SK-N-SH treated with all-trans-retinoic acid at 6 μM for 48 hours (cell line): ENCODE measurements around the gene BAX.
A peak's percentile ranks its signal among the peaks of the same experiment; 100 is the strongest.

Experiments used
- ATAC-seq: fragments of 200-7000 bp; cut with Tn5 transposase; 3 replicates; pipeline ENCODE4 v1.9.1; 2020; ENCODE audit warnings: mild to moderate bottlenecking, moderate library complexity
- ARNTL ChIP-seq: fragments of 450-650 bp; formaldehyde crosslinking; IDR thresholded peaks from 2 replicates; pipeline ENCODE4 v1.5.0; 2020; ENCODE audit warnings: low read depth, mild to moderate bottlenecking, moderate library complexity, borderline replicate concordance
- BACH2 ChIP-seq: fragments of 250-450 bp; sonication (Bioruptor Pico); IDR thresholded peaks from 2 replicates; pipeline ENCODE4 v1.9.0; 2021; ENCODE audit warnings: mild to moderate bottlenecking, borderline replicate concordance
- CSDC2 ChIP-seq: fragments of 250-450 bp; sonication (Bioruptor Pico); IDR thresholded peaks from 2 replicates; pipeline ENCODE4 v1.5.0; 2020; ENCODE audit warnings: mild to moderate bottlenecking, moderate library complexity
- ESRRG ChIP-seq: fragments of 250-450 bp; sonication (Bioruptor Pico); IDR thresholded peaks from 2 replicates; pipeline ENCODE4 v1.6.1; 2021; ENCODE audit warnings: mild to moderate bottlenecking
- ISL1 ChIP-seq: fragments of 250-450 bp; sonication (Bioruptor Pico); IDR thresholded peaks from 2 replicates; pipeline ENCODE4 v2.1.2; 2022; ENCODE audit warnings: mild to moderate bottlenecking, moderate library complexity
- OSR1 ChIP-seq: fragments of 250-450 bp; sonication (Bioruptor Pico); IDR thresholded peaks from 2 replicates; pipeline ENCODE4 v1.8.0; 2022; ENCODE audit warnings: moderate library complexity, mild to moderate bottlenecking, inconsistent platforms
- PPARA ChIP-seq: fragments of 250-450 bp; sonication (Bioruptor Pico); IDR thresholded peaks from 2 replicates; pipeline ENCODE4 v1.5.0; 2020; ENCODE audit warnings: mild to moderate bottlenecking, borderline replicate concordance
- SNAI2 ChIP-seq: fragments of 250-450 bp; sonication (Bioruptor Pico); IDR thresholded peaks from 2 replicates; pipeline ENCODE4 v1.5.0; 2020; ENCODE audit warnings: mild to moderate bottlenecking, moderate library complexity
- TCF4 ChIP-seq: fragments of 250-450 bp; sonication (Bioruptor Pico); IDR thresholded peaks from 2 replicates; pipeline ENCODE4 v1.8.0; 2021; ENCODE audit warnings: mild to moderate bottlenecking, moderate library complexity, borderline replicate concordance
- TOX ChIP-seq: fragments of 250-450 bp; sonication (Bioruptor Pico); IDR thresholded peaks from 2 replicates; pipeline ENCODE4 v1.8.0; 2021; ENCODE audit warnings: mild to moderate bottlenecking, moderate library complexity, borderline replicate concordance
- ZC3H10 ChIP-seq: fragments of 250-450 bp; sonication (Bioruptor Pico); IDR thresholded peaks from 2 replicates; pipeline ENCODE4 v1.5.1; 2021; ENCODE audit warnings: mild to moderate bottlenecking, moderate library complexity
- ZFP30 ChIP-seq: fragments of 450-650 bp; formaldehyde crosslinking; IDR thresholded peaks from 2 replicates; pipeline ENCODE4 v1.5.0; 2022; ENCODE audit warnings: mild to moderate bottlenecking, moderate library complexity
- ZNF565 ChIP-seq: fragments of 450-650 bp; formaldehyde crosslinking; conservative IDR thresholded peaks from 2 replicates; pipeline ENCODE4 v1.5.0; 2020; ENCODE audit warnings: low read depth, mild to moderate bottlenecking, moderate library complexity
- ZNF70 ChIP-seq: fragments of 450-650 bp; formaldehyde crosslinking; IDR thresholded peaks from 2 replicates; pipeline ENCODE4 v1.5.0; 2020; ENCODE audit warnings: mild to moderate bottlenecking, moderate library complexity
- ZNF8 ChIP-seq: fragments of 450-650 bp; formaldehyde crosslinking; IDR thresholded peaks from 2 replicates; pipeline ENCODE4 v1.5.0; 2020; ENCODE audit warnings: mild to moderate bottlenecking, moderate library complexity
- TF ChIP-seq, protein P1 (sequence below): fragments of 250-450 bp; sonication (Bioruptor Pico); IDR thresholded peaks from 2 replicates; pipeline ENCODE4 v1.8.0; 2020; ENCODE audit warnings: mild to moderate bottlenecking, moderate library complexity, borderline replicate concordance
- TF ChIP-seq, protein P2 (sequence below): fragments of 250-450 bp; sonication (Bioruptor Pico); IDR thresholded peaks from 2 replicates; pipeline ENCODE4 v1.8.0; 2021; ENCODE audit warnings: low read depth, mild to moderate bottlenecking, moderate library complexity, borderline replicate concordance
- TF ChIP-seq, protein P3 (sequence below): fragments of 250-450 bp; sonication (Bioruptor Pico); IDR thresholded peaks from 2 replicates; pipeline ENCODE4 v1.5.1; 2020; ENCODE audit warnings: low read depth, mild to moderate bottlenecking, moderate library complexity
- TF ChIP-seq, protein P4 (sequence below): fragments of 250-450 bp; sonication (Bioruptor Pico); IDR thresholded peaks from 2 replicates; pipeline ENCODE4 v1.5.0; 2020; ENCODE audit warnings: mild to moderate bottlenecking, moderate library complexity
- TF ChIP-seq, protein P5 (sequence below): fragments of 250-450 bp; sonication (Bioruptor Pico); IDR thresholded peaks from 2 replicates; pipeline ENCODE4 v1.5.1; 2021; ENCODE audit warnings: mild to moderate bottlenecking, moderate library complexity

The BAX gene

DNA sequence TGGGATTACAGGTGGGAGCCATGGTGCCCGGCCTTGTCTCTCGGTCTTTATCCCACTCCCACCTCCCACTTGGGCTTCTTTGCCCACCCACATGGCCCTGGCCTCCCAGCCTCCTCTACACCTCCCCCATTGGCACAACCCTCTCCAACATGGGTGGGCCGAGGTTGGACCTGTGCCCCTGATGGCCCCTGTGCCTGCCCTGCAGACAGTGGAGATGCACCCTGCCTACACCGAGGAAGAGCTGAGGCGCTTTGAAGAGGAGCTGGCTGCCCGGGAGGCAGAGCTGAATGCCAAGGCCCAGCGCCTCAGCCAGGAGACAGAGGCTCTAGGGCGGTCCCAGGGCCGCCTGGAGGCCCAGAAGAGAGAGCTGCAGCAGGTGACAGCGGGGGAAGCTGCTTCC lies 33.7 kb upstream of the BAX start (continued):
- TF ChIP-seq TCF4: no peak
- no peak for TF ChIP-seq BACH2 (CRISPR knock-in tag)
- no peak for TF ChIP-seq ZFP30 (CRISPR knock-in tag)

DNA sequence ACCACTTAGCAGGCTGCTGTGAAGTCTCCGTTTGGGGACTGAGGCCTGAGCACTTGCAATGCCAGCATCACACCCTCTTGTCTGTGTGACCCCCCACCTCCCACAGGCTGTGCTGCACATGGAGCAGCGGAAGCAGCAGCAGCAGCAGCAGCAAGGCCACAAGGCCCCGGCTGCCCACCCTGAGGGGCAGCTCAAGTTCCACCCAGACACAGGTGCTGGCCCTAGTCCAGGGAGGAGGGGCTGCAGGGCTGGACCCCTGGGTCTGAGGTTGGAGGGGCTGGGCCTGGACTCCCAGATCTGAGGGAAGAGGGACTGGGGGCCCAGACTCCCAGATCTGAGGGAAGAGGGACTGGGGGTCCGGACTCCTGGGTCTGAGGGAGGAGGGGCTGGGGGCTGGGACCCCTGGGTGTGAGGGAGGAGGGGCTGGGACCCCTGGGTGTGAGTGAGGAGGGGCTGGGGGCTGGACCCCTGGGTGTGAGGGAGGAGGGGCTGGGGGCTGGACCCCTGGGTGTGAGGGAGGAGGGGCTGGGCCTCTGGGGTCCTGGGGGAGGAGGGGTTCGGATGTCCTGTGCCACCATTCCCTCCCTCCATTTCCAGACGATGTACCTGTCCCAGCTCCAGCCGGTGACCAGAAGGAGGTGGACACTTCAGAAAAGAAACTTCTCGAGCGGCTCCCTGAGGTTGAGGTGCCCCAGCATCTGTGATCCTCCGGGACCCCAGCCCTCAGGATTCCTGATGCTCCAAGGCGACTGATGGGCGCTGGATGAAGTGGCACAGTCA lies 32.8 kb upstream of the BAX start:
- TF ChIP-seq, protein P1, sequence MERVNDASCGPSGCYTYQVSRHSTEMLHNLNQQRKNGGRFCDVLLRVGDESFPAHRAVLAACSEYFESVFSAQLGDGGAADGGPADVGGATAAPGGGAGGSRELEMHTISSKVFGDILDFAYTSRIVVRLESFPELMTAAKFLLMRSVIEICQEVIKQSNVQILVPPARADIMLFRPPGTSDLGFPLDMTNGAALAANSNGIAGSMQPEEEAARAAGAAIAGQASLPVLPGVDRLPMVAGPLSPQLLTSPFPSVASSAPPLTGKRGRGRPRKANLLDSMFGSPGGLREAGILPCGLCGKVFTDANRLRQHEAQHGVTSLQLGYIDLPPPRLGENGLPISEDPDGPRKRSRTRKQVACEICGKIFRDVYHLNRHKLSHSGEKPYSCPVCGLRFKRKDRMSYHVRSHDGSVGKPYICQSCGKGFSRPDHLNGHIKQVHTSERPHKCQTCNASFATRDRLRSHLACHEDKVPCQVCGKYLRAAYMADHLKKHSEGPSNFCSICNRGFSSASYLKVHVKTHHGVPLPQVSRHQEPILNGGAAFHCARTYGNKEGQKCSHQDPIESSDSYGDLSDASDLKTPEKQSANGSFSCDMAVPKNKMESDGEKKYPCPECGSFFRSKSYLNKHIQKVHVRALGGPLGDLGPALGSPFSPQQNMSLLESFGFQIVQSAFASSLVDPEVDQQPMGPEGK (CRISPR knock-in tag): no peak
- no peak for TF ChIP-seq ESRRG (CRISPR knock-in tag)
- TF ChIP-seq ZNF8: no peak
- no peak for TF ChIP-seq PPARA (CRISPR knock-in tag)
- TF ChIP-seq, all 23 proteins: peak for 0
- ATAC-seq: no peak

DNA sequence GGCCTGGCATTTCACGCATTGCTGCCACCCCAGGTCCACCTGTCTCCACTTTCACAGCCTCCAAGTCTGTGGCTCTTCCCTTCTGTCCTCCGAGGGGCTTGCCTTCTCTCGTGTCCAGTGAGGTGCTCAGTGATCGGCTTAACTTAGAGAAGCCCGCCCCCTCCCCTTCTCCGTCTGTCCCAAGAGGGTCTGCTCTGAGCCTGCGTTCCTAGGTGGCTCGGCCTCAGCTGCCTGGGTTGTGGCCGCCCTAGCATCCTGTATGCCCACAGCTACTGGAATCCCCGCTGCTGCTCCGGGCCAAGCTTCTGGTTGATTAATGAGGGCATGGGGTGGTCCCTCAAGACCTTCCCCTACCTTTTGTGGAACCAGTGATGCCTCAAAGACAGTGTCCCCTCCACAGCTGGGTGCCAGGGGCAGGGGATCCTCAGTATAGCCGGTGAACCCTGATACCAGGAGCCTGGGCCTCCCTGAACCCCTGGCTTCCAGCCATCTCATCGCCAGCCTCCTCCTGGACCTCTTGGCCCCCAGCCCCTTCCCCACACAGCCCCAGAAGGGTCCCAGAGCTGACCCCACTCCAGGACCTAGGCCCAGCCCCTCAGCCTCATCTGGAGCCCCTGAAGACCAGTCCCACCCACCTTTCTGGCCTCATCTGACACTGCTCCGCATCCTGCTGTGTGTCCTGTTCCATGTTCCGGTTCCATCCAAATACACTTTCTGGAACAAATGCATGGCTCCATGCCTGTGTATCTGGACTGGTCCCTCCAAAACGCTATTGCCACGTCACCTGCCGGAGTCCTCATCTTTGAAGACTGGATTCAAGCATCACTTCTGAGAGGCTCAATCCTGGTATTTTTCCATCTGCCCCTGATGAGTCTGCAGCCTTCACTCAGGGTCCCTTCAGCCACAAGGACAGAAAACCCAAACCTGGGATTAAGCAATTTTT lies 31.9 kb upstream of the BAX start:
- ATAC-seq: no peak
- TF ChIP-seq ARNTL (CRISPR knock-in tag) (no peak), PPARA (CRISPR knock-in tag) (no peak), ZFP30 (CRISPR knock-in tag) (no peak)
- TF ChIP-seq, protein P1 (CRISPR knock-in tag): no peak
- TF ChIP-seq, protein P2, sequence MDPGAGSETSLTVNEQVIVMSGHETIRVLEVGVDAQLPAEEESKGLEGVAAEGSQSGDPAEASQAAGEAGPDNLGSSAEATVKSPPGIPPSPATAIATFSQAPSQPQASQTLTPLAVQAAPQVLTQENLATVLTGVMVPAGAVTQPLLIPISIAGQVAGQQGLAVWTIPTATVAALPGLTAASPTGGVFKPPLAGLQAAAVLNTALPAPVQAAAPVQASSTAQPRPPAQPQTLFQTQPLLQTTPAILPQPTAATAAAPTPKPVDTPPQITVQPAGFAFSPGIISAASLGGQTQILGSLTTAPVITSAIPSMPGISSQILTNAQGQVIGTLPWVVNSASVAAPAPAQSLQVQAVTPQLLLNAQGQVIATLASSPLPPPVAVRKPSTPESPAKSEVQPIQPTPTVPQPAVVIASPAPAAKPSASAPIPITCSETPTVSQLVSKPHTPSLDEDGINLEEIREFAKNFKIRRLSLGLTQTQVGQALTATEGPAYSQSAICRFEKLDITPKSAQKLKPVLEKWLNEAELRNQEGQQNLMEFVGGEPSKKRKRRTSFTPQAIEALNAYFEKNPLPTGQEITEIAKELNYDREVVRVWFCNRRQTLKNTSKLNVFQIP (CRISPR knock-in tag): no peak

DNA sequence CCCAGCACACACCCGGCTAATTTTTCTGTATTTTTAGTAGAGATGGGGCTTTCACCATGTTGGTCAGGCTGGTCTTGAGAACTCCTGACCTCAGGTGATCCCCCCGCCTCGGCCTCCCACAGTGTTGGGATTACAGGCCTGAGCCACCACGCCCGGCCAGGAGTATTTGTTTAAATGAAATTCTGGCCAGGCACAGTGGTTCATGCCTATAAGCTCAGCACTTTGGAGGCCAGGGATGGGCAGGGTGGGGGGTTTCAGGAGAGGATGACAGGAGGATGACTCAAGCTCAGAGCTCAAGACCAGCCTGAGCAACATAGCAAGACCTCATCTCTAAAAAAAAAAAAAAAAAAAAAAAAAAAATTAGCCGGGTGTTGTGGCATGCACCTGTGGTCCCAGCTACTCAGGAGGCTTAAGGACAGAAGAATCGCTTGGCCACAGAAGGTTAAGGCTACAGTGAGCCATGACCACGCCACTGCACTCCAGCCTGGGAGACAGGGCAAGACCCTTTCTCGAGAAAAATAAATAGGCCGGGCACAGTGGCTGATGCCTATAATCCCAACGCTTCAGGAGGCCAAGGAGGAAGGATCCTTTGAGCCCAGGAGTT lies 29.3 kb upstream of the BAX start:
- peak; percentile 77 for ATAC-seq
- TF ChIP-seq CSDC2 (CRISPR knock-in tag): no peak
- TF ChIP-seq, protein P3, sequence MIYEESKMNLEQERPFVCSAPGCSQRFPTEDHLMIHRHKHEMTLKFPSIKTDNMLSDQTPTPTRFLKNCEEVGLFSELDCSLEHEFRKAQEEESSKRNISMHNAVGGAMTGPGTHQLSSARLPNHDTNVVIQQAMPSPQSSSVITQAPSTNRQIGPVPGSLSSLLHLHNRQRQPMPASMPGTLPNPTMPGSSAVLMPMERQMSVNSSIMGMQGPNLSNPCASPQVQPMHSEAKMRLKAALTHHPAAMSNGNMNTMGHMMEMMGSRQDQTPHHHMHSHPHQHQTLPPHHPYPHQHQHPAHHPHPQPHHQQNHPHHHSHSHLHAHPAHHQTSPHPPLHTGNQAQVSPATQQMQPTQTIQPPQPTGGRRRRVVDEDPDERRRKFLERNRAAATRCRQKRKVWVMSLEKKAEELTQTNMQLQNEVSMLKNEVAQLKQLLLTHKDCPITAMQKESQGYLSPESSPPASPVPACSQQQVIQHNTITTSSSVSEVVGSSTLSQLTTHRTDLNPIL (CRISPR knock-in tag): no peak
- TF ChIP-seq ZFP30 (CRISPR knock-in tag): no peak
- TF ChIP-seq, protein P2 (CRISPR knock-in tag): no peak
- no peak for TF ChIP-seq SNAI2 (CRISPR knock-in tag)
- TF ChIP-seq, protein P4, sequence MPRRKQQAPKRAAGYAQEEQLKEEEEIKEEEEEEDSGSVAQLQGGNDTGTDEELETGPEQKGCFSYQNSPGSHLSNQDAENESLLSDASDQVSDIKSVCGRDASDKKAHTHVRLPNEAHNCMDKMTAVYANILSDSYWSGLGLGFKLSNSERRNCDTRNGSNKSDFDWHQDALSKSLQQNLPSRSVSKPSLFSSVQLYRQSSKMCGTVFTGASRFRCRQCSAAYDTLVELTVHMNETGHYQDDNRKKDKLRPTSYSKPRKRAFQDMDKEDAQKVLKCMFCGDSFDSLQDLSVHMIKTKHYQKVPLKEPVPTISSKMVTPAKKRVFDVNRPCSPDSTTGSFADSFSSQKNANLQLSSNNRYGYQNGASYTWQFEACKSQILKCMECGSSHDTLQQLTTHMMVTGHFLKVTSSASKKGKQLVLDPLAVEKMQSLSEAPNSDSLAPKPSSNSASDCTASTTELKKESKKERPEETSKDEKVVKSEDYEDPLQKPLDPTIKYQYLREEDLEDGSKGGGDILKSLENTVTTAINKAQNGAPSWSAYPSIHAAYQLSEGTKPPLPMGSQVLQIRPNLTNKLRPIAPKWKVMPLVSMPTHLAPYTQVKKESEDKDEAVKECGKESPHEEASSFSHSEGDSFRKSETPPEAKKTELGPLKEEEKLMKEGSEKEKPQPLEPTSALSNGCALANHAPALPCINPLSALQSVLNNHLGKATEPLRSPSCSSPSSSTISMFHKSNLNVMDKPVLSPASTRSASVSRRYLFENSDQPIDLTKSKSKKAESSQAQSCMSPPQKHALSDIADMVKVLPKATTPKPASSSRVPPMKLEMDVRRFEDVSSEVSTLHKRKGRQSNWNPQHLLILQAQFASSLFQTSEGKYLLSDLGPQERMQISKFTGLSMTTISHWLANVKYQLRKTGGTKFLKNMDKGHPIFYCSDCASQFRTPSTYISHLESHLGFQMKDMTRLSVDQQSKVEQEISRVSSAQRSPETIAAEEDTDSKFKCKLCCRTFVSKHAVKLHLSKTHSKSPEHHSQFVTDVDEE (CRISPR knock-in tag): no peak
- TF ChIP-seq, protein P5, sequence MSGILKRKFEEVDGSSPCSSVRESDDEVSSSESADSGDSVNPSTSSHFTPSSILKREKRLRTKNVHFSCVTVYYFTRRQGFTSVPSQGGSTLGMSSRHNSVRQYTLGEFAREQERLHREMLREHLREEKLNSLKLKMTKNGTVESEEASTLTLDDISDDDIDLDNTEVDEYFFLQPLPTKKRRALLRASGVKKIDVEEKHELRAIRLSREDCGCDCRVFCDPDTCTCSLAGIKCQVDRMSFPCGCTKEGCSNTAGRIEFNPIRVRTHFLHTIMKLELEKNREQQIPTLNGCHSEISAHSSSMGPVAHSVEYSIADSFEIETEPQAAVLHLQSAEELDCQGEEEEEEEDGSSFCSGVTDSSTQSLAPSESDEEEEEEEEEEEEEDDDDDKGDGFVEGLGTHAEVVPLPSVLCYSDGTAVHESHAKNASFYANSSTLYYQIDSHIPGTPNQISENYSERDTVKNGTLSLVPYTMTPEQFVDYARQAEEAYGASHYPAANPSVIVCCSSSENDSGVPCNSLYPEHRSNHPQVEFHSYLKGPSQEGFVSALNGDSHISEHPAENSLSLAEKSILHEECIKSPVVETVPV (CRISPR knock-in tag): no peak
- TF ChIP-seq TCF4: no peak
- no peak for TF ChIP-seq ISL1 (CRISPR knock-in tag)
- TF ChIP-seq ZC3H10 (CRISPR knock-in tag): no peak
- TF ChIP-seq ZNF565 (CRISPR knock-in tag): no peak
- no peak for TF ChIP-seq ZNF70
- TF ChIP-seq TOX: no peak
- TF ChIP-seq OSR1: no peak
